GM13977 (cell line): ENCODE data around the gene DYNAP.

Experiments used
- DNase-seq: peaks from one replicate; pipeline ENCODE4 v3.0.0; 2012; ENCODE audit warnings: low spot score
- in situ Hi-C: fragments of 300-500 bp; cut with MboI; formaldehyde crosslinking; loops from one replicate; pipeline ENCODE4 v1.12.0; 2022; ENCODE audit warnings: low sequenced_read_pairs, low pct_unique_long_range_greater_than_20kb, mixed read lengths, inconsistent platforms; ENCODE audit not compliant: unreplicated experiment
- TF ChIP-seq, protein P1 (sequence below): IDR thresholded peaks from 2 replicates; pipeline ENCODE4 v1.5.1; 2012; ENCODE audit warnings: mild to moderate bottlenecking, control low read depth; ENCODE audit not compliant: insufficient read depth; ENCODE audit errors: extremely low read depth, missing control alignments

Gene DYNAP, protein sequence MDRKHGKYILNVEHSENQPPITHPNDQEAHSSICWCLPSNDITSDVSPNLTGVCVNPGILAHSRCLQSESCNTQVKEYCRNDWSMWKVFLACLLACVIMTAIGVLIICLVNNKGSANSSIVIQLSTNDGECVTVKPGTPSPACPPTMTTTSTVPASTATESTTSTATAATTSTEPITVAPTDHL

DNA sequence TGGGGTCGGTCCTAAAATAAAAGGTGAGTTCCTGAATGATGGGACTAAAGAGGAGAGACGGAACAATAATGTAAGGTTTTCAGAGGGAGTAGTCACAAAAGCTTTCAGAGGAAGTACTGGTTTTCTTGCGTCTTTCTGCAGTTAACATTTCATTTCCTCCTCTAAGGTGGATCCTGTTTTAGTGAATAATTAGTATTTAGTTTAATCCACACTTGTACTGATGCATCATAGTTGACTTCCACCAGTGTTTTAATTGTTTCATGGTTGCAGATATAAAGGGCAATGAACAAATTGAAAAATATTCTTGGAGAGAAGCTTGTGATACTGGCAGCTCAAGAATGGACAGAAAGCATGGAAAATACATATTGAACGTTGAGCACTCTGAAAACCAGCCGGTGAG is at the start of gene DYNAP:
Gene DYNAP (plus strand): TSS at position 301 of the 400 bp plus-strand sequence. CDS start 38 bp downstream, at position 339.
- in situ Hi-C loops = no loop called here
- TF ChIP-seq, protein P1, sequence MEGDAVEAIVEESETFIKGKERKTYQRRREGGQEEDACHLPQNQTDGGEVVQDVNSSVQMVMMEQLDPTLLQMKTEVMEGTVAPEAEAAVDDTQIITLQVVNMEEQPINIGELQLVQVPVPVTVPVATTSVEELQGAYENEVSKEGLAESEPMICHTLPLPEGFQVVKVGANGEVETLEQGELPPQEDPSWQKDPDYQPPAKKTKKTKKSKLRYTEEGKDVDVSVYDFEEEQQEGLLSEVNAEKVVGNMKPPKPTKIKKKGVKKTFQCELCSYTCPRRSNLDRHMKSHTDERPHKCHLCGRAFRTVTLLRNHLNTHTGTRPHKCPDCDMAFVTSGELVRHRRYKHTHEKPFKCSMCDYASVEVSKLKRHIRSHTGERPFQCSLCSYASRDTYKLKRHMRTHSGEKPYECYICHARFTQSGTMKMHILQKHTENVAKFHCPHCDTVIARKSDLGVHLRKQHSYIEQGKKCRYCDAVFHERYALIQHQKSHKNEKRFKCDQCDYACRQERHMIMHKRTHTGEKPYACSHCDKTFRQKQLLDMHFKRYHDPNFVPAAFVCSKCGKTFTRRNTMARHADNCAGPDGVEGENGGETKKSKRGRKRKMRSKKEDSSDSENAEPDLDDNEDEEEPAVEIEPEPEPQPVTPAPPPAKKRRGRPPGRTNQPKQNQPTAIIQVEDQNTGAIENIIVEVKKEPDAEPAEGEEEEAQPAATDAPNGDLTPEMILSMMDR = no peak
- no peak for DNase-seq

DNA sequence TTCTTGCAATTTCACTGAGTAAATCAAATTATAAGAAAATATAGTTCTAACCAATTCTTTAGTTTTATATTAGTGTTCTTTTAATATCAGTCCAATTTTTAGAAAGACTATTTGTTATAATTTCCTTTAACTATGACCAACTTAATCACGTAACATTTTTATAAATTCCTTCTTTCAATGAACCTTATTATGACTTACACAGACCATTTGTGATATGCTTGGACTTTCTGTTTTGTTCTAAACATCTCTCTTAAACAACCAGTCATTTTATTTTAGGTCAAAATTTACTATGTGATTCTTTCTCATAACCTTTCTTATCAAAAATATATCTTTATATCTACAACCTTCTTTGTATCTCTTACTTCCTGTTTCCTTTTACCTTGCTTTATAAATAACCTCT is 39.5 kb upstream of the DYNAP start:
- TF ChIP-seq, protein P1 = no peak
- no peak for DNase-seq
- in situ Hi-C loops = no loop called here

DNA sequence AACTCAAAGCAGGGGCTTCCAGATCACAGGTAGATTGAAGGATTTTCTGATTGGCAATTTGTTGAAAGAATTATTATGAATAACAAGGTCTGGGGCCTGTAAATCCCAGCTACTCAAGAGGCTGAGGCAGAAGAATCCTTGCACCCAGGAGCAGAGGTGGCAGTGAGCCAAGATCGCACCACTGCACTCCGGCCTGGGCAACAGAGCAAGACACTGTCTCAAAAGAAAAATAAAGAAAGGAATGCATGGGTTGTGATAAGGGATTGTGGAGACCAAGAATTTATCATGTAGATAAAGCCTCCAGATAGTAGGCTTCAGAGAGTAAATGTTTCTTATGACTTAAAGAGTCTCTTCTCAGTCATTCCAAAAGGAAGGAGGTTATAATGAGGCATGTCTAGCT is 35.8 kb upstream of the DYNAP start:
- TF ChIP-seq, protein P1 = no peak
- DNase-seq = no peak
- in situ Hi-C loops = no loop called here

DNA sequence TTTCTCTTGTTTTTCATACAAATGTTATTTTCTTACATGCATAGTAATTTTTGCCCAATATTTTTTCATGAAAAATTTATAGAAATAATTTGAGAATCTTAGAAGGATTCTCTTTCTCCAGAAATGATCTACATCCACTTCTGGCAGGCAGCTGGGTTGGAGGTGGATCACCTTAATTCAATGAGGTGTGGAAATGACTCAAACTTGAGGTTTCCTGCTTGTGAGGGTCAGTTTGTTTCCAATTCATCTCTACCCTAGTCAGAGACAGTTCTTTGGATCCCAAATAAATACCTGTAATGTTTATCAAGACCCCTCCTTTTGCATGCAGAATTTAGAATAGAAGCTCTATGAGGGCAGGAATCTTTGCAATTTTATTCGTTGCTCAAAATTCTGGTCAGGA is 35.0 kb upstream of the DYNAP start:
- TF ChIP-seq, protein P1 = no peak
- in situ Hi-C loops = no loop called here
- no peak for DNase-seq

DNA sequence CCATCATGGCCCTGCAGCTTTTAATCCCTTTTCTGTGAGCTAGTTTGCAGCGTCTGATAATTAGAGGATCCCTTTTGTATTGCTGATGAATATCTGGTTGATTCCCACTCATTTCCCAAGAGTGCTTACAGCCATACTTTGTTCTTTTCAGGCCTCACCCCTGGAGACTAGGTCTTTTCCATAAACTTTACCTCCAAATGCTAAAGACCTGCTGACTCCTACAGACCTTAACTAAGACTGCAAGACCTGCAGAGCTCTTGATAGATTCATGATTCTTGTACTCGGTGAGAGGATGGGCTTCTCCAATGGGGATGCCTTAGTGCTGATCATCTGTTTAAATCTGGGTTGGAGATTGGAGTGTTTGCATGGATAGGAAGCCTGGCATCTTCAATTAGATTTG is 33.1 kb upstream of the DYNAP start:
- DNase-seq = no peak
- TF ChIP-seq, protein P1 = no peak
- in situ Hi-C loops = no loop called here

DNA sequence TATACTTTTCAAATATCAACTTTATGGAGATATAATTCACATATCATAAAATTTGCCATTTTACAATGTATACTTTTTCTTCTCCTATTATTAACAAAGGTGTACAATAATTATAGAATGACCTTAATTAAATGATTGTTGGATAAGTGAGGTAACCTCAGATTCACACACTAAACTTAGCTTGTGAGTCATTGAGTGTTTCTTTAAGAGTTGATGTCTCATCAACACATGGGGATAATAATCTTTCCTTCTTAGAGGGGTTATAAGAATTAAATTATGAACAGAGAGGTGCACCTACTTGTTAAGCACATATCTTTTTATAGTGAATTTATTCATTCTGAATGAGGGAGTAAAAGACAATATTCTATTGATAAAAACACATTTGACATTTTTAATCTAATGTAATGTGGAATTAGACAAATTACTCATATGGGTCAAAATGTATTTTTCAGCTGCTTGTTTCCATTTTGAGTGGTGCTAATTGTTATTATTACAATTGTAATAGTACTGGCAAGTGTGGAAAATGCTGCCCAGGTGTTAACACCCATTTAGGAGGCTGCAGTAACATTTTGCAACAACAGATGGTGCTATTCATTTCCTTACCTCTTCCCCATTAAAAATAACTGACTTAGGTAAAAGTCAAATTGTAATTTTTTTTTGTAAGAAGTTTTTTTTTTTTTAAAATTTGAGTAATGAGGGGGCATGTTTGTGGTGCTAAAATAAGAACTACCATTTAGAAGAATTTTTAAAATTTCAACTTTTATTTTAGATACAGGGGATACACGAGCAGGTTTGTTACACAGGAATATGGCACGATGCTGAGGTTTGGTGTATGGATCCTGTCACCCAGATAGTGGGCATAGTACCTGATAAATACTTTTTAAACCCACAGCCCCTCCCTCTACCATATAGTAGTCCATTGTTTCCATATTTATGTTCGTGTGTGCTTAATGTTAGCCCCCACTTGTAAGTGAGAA is 32.1 kb upstream of the DYNAP start:
- in situ Hi-C loops = no loop called here
- peak; percentile 13 for DNase-seq
- TF ChIP-seq, protein P1 = peak; percentile 68
